ENCODE measurements around the gene ZNF835. TPM values are rescaled to one million over a fixed set of nuclear protein-coding genes. Genes with fewer than 3 reads are reported as not detected.

ZNF835 gene
- total RNA-seq, 1 experiment from 2014 or later, result 0.07 TPM

- H3K36me3 Mint-ChIP-seq (ENCODE audit: insufficient read depth in 1 of 3, low read depth in 3 of 3), result peaks cover 3 to 41% (median 20%) of the 10 kb centered on the region in 3 experiments; a peak in 6 of 7 replicates
- H3K18ac ChIP-seq (ENCODE audit: insufficient read length, low read depth, low read length), result no peak overlapping the region
- H3K4me1 Mint-ChIP-seq, result no peaks in the 10 kb centered on the region
- H3K23me2 ChIP-seq (ENCODE audit: insufficient read length, low read depth, low read length, poor library complexity, severe bottlenecking), result no peaks in the 10 kb centered on the region
- H2BK15ac ChIP-seq (ENCODE audit: low read depth, low read length), result no peak overlapping the region
- H2BK20ac ChIP-seq (ENCODE audit: low read depth, low read length, poor library complexity, severe bottlenecking), result no peak overlapping the region
- no peak overlapping the region for H3K56ac ChIP-seq (ENCODE audit: insufficient read length, low read depth, low read length)
- no peaks in the 10 kb centered on the region for H3K79me1 ChIP-seq (ENCODE audit: insufficient read depth, low read depth, low read length, poor library complexity, severe bottlenecking)
- no peak overlapping the region for H2BK12ac ChIP-seq (ENCODE audit: insufficient read length, low read depth, low read length)
- no peak overlapping the region for H2AK5ac ChIP-seq (ENCODE audit: insufficient read length, low read length)
- no peak overlapping the region for H4K91ac ChIP-seq (ENCODE audit: insufficient read length, low read depth, low read length)
- H3K9me3 ChIP-seq (ENCODE audit: control insufficient read depth, low read depth, low read length), result peaks cover 68% of the 10 kb centered on the region
- H3K27me3 ChIP-seq (ENCODE audit: insufficient read depth, low read length), result no peaks in the 10 kb centered on the region
- H3K14ac ChIP-seq (ENCODE audit: insufficient read depth, low read length), result no peak overlapping the region
- H3K4me3 Mint-ChIP-seq, result no peak overlapping the region
- H3K4ac ChIP-seq (ENCODE audit: low read depth, low read length), result no peak overlapping the region
- no peak overlapping the region for H2BK5ac ChIP-seq (ENCODE audit: insufficient read length, low read length)
- peaks cover 7% of the 10 kb centered on the region; the same call in 1 of the 2 replicates for H3K27me3 Mint-ChIP-seq (ENCODE audit: low read depth)
- H4K20me1 ChIP-seq (ENCODE audit: control insufficient read depth, insufficient read depth, insufficient read length), result no peaks in the 10 kb centered on the region
- H3K27ac ChIP-seq (ENCODE audit: insufficient read length, low read depth, low read length), result no peak overlapping the region
- peaks cover 86% of the 10 kb centered on the region in 2 experiments for H3K9me3 Mint-ChIP-seq
- H3T11ph ChIP-seq (ENCODE audit: low read length), result no peak overlapping the region
- no CpG with 5 or more reads among the region's 10 CpGs for WGBS (ENCODE audit: extremely low coverage, insufficient read length, low lambda C conversion rate)
- no peak overlapping the region for H2AFZ ChIP-seq (ENCODE audit: low read length)
- TF ChIP-seq, protein P1, sequence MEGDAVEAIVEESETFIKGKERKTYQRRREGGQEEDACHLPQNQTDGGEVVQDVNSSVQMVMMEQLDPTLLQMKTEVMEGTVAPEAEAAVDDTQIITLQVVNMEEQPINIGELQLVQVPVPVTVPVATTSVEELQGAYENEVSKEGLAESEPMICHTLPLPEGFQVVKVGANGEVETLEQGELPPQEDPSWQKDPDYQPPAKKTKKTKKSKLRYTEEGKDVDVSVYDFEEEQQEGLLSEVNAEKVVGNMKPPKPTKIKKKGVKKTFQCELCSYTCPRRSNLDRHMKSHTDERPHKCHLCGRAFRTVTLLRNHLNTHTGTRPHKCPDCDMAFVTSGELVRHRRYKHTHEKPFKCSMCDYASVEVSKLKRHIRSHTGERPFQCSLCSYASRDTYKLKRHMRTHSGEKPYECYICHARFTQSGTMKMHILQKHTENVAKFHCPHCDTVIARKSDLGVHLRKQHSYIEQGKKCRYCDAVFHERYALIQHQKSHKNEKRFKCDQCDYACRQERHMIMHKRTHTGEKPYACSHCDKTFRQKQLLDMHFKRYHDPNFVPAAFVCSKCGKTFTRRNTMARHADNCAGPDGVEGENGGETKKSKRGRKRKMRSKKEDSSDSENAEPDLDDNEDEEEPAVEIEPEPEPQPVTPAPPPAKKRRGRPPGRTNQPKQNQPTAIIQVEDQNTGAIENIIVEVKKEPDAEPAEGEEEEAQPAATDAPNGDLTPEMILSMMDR (conservative IDR thresholded peaks at IDR 0.05), result no peak; the same call in 2 of the 3 replicates
- H3K9ac ChIP-seq (ENCODE audit: extremely low read depth, insufficient read length, low read length), result no peak overlapping the region
- no peak overlapping the region for H3K27ac Mint-ChIP-seq
- no peak overlapping the region for H3K23ac ChIP-seq (ENCODE audit: insufficient read length, low read depth, low read length)
- H3K4me1 ChIP-seq (ENCODE audit: insufficient read depth, low read length), result no peaks in the 10 kb centered on the region
- no peak overlapping the region for H4K8ac ChIP-seq (replicated peaks; ENCODE audit: insufficient read length, low read depth, low read length)
- H2BK120ac ChIP-seq (ENCODE audit: low read depth, low read length, poor library complexity, severe bottlenecking), result no peak overlapping the region
- no peak overlapping the region for H4K5ac ChIP-seq (ENCODE audit: insufficient read length, low read depth, low read length)
- no peak overlapping the region for H3K4me2 ChIP-seq (ENCODE audit: insufficient read depth, insufficient read length, low read length)
- no peaks in the 10 kb centered on the region for H3K79me2 ChIP-seq (ENCODE audit: insufficient read depth, low read length)
- no peak for DNase-seq
Measured at GRCh38 chr19:56689198-56689597, 17.6 kb upstream of the ZNF835 start.
